ENCODE data around the gene DOK3. TPM values are rescaled to one million over a fixed set of nuclear protein-coding genes. Genes with fewer than 3 reads are reported as not detected.

Gene DOK3
- total and polyA plus RNA-seq, 2 donors (not counting 1 experiment from before 2014, with no cell fraction given), result 103 to 115 TPM

DNA sequence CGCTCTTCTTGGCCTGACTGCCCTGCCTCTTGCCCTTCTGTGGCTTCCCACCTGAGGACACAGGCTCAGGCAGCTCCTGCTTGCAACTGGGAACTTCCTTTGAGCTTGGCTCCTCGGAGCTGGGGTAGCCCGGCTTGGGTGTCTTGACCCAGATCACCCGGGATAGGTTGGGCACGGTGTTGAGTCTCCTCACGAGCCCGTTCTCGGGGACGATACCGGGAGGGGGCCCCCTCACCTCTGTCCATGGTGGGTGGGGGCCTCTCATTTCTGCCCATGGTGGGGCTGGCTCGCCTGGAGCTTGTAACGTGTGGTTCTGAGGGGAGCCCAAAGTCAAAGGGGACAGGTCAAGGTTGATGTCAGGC, 14.9 kb upstream of the DOK3 start:
- Mint-ChIP-seq H3K27me3 (no peaks in the 10 kb centered on the region), H3K27ac (no peak overlapping the region), H3K4me3 (no peak overlapping the region), H3K4me1 (peaks cover 16% of the 10 kb centered on the region), H3K9me3 (ENCODE audit: insufficient read depth) (no peaks in the 10 kb centered on the region)
- no peak overlapping the region for H3K9ac ChIP-seq (ENCODE audit: low read length)
- WGBS (ENCODE audit: insufficient coverage), result 98% methylated on average over 7 of the region's 12 CpGs
- no peak overlapping the region for H3K4me3 ChIP-seq (ENCODE audit: control extremely low read depth in 1 of 5, extremely low read depth in 1 of 5, insufficient read depth in 1 of 5, low read depth in 2 of 5, low read length in 4 of 5)
- H3K27ac ChIP-seq (ENCODE audit: low read length in 2 of 2), result no peak overlapping the region
- H3K4me2 ChIP-seq (replicated peaks; ENCODE audit: low read depth, low read length, poor library complexity, severe bottlenecking), result no peak overlapping the region
- CTCF ChIA-PET, result interaction anchor here (1.0 kb wide), 1 partner anchor 13 kb away, joined by 3 read pairs; no protein-coding TSS in a partner anchor
- H2AFZ ChIP-seq (ENCODE audit: insufficient read depth, low read depth, low read length, poor library complexity, severe bottlenecking), result no peak overlapping the region
- H3K9me3 ChIP-seq (ENCODE audit: control extremely low read depth in 1 of 3, control insufficient read depth in 2 of 3, insufficient read depth in 1 of 3, low read length in 2 of 3), result no peaks in the 10 kb centered on the region
- no peaks in the 10 kb centered on the region for H3K27me3 ChIP-seq (replicated peaks in 1 of 4; ENCODE audit: control extremely low read depth in 1 of 4, control insufficient read depth in 3 of 4, insufficient read depth in 4 of 4, low read length in 3 of 4)
- TF ChIP-seq EZH2 (IDR thresholded peaks at IDR 0.05; ENCODE audit: borderline replicate concordance, insufficient read depth, low read depth, low read length, poor library complexity, severe bottlenecking), result no peak
- TF ChIP-seq, protein P1, sequence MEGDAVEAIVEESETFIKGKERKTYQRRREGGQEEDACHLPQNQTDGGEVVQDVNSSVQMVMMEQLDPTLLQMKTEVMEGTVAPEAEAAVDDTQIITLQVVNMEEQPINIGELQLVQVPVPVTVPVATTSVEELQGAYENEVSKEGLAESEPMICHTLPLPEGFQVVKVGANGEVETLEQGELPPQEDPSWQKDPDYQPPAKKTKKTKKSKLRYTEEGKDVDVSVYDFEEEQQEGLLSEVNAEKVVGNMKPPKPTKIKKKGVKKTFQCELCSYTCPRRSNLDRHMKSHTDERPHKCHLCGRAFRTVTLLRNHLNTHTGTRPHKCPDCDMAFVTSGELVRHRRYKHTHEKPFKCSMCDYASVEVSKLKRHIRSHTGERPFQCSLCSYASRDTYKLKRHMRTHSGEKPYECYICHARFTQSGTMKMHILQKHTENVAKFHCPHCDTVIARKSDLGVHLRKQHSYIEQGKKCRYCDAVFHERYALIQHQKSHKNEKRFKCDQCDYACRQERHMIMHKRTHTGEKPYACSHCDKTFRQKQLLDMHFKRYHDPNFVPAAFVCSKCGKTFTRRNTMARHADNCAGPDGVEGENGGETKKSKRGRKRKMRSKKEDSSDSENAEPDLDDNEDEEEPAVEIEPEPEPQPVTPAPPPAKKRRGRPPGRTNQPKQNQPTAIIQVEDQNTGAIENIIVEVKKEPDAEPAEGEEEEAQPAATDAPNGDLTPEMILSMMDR (IDR thresholded peaks at IDR 0.05), result no peak
- H3K79me2 ChIP-seq (ENCODE audit: control insufficient read depth, insufficient read depth, low read length), result peaks cover 22% of the 10 kb centered on the region
- peaks cover 1 to 80% of the 10 kb centered on the region in 2 experiments for H3K36me3 ChIP-seq (replicated peaks in 1 of 2; ENCODE audit: control extremely low read depth in 1 of 2, control insufficient read depth in 1 of 2, extremely low read depth in 1 of 2, insufficient read depth in 2 of 2, low read length in 1 of 2)
- POLR2A ChIA-PET, result no interaction called here
- intact Hi-C loops (cut with micrococcal nuclease), result no loop called here
- peaks cover 0 to 4% of the 10 kb centered on the region in 2 donors for H3K4me1 ChIP-seq (ENCODE audit: control insufficient read depth in 2 of 2, insufficient read depth in 2 of 2, low read length in 2 of 2)
- ATAC-seq (ENCODE audit: low read depth) (no peak), DNase-seq (no peak)
- peaks cover 20% of the 10 kb centered on the region for H4K20me1 ChIP-seq (ENCODE audit: control insufficient read depth, insufficient read depth, low read length, poor library complexity, severe bottlenecking)

DNA sequence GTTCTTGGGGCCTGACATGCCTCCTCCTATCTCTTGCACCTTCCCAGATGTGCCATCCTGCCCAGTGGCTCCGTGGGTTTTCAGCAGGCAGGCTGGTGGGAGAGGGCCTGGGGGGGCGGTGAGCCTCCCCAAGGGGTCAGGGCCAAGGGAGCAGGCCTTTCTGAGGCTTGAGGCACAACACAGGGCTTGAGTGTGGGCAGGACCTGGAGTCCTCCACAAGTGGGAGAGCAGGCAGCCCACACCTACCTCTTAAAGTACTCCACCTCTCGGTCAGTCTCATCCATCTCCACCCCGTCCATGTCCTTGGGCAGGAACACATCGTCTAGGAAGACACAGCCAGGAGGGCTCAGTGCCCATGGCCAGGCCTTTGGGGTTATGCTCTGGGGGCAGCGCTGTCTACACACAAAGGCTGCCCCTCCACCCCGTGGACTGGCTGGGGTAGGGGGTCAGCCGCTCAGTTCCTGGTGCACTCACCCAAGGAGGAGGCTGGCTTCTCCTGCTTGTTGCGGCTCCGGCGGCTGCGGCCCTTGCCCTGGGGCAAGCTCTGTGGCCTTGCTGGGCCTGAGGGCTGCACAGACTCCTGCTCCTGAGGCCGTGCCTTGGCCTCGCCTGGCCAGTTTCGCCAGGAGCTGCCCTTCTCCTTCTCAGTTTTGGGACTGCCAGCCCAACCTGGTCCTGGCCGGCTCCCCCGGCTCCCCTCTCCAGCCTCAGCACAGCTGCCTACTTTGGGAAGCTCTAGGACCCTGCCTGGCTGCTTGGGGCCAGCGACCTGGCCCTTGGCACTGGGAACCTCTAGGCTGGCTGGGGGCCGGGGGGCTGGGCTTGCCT, 14.3 kb upstream of the DOK3 start:
- H3K9ac ChIP-seq (ENCODE audit: low read length), result no peak overlapping the region
- peak overlapping the region in 1 of 2 donors; percentile 15 for H3K27ac ChIP-seq (ENCODE audit: low read length in 2 of 2)
- CTCF ChIA-PET, result interaction anchor here (1.0 kb wide), 1 partner anchor 13 kb away, joined by 3 read pairs; no protein-coding TSS in a partner anchor
- no peak overlapping the region for H3K27ac Mint-ChIP-seq
- H3K27me3 Mint-ChIP-seq, result no peaks in the 10 kb centered on the region
- H2AFZ ChIP-seq (ENCODE audit: insufficient read depth, low read depth, low read length, poor library complexity, severe bottlenecking), result no peak overlapping the region
- H3K4me1 ChIP-seq (ENCODE audit: control insufficient read depth in 2 of 2, insufficient read depth in 2 of 2, low read length in 2 of 2), result peaks cover 0 to 10% of the 10 kb centered on the region in 2 donors
- H3K9me3 ChIP-seq (ENCODE audit: control extremely low read depth in 1 of 3, control insufficient read depth in 2 of 3, insufficient read depth in 1 of 3, low read length in 2 of 3), result no peaks in the 10 kb centered on the region
- H3K4me3 Mint-ChIP-seq, result no peak overlapping the region
- no peak for DNase-seq
- ATAC-seq (ENCODE audit: low read depth), result no peak
- H3K4me3 ChIP-seq (ENCODE audit: control extremely low read depth in 1 of 5, extremely low read depth in 1 of 5, insufficient read depth in 1 of 5, low read depth in 2 of 5, low read length in 4 of 5), result no peak overlapping the region
- H3K4me2 ChIP-seq (replicated peaks; ENCODE audit: low read depth, low read length, poor library complexity, severe bottlenecking), result no peak overlapping the region
- peaks cover 0 to 74% of the 10 kb centered on the region in 2 experiments for H3K36me3 ChIP-seq (replicated peaks in 1 of 2; ENCODE audit: control extremely low read depth in 1 of 2, control insufficient read depth in 1 of 2, extremely low read depth in 1 of 2, insufficient read depth in 2 of 2, low read length in 1 of 2)
- POLR2A ChIA-PET, result no interaction called here
- no peaks in the 10 kb centered on the region for H3K9me3 Mint-ChIP-seq (ENCODE audit: insufficient read depth)
- intact Hi-C loops (cut with micrococcal nuclease), result no loop called here
- TF ChIP-seq EZH2 (IDR thresholded peaks at IDR 0.05; ENCODE audit: borderline replicate concordance, insufficient read depth, low read depth, low read length, poor library complexity, severe bottlenecking), result no peak
- TF ChIP-seq, protein P1 (IDR thresholded peaks at IDR 0.05), result no peak
- H3K79me2 ChIP-seq (ENCODE audit: control insufficient read depth, insufficient read depth, low read length), result peaks cover 27% of the 10 kb centered on the region
- peaks cover 20% of the 10 kb centered on the region for H4K20me1 ChIP-seq (ENCODE audit: control insufficient read depth, insufficient read depth, low read length, poor library complexity, severe bottlenecking)
- H3K27me3 ChIP-seq (replicated peaks in 1 of 4; ENCODE audit: control extremely low read depth in 1 of 4, control insufficient read depth in 3 of 4, insufficient read depth in 4 of 4, low read length in 3 of 4), result no peaks in the 10 kb centered on the region
- H3K4me1 Mint-ChIP-seq, result peaks cover 20% of the 10 kb centered on the region
- WGBS (ENCODE audit: insufficient coverage), result 96% methylated on average over 19 of the region's 19 CpGs
